ENCODE data around the gene HIGD1A. TPM values are rescaled to one million over a fixed set of nuclear protein-coding genes. Genes with fewer than 3 reads are reported as not detected.

HIGD1A gene
- total RNA-seq, 1 donor from 2014 or later = 35.9 TPM

DNA sequence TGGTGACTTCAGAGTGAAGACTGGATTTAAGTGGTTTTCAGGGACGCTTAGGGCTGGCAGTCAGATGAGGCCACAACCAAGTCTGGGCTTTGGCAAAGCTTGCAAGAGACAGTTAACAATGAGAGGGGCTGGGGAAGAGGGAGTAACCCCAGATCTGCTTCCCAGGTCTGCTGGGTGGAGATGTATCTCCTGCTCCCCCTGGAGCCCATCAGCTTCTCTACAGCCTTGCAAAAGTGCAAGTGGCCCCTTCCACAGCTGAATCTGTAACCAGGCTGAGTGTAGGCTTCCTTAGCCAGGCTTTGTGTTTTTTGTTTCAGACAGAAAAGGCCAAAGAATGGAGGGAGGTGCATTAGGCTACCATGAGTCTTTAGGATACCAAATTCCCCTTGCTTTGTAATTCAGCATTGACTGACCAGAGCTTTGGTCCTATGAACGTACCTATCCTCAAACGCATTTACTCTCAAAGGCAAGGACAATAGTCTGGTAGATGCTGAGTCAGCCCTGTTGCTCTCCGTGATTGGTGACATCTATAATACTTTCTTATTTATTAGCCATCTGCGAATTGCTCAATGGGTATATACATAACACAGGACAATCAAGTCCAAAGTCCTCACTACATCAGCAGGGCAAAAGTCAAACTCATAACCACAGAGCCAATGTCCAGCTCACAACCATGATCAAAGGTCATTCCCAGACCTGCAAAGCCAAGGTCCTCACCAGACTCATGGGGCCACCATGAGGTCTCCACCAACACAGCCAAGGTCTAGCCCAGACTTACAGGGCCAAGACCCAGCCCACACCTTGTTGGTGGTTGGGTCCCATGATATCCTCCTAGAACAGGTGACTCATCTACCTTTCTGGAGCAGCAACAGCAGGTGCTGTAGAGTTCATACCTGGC lies 48.4 kb downstream of the HIGD1A start:
- H3K4me1 Mint-ChIP-seq = no peaks in the 10 kb centered on the region
- ChIA-PET CTCF (interaction anchor here (4.6 kb wide), 1 partner anchor 11 kb away, joined by 16 read pairs; no protein-coding TSS in a partner anchor), POLR2A (no interaction called here)
- ATAC-seq (ENCODE audit: low read depth) (no peak), DNase-seq (no peak)
- peaks cover 6% of the 10 kb centered on the region for H3K27me3 Mint-ChIP-seq
- intact Hi-C loops (cut with micrococcal nuclease) = no loop called here
- H3K4me3 Mint-ChIP-seq = no peak overlapping the region
- no peaks in the 10 kb centered on the region for H3K36me3 Mint-ChIP-seq (ENCODE audit: low read depth)
- no peaks in the 10 kb centered on the region for H3K9me3 Mint-ChIP-seq
- H3K27ac Mint-ChIP-seq = no peak overlapping the region
- TF ChIP-seq, protein P1, sequence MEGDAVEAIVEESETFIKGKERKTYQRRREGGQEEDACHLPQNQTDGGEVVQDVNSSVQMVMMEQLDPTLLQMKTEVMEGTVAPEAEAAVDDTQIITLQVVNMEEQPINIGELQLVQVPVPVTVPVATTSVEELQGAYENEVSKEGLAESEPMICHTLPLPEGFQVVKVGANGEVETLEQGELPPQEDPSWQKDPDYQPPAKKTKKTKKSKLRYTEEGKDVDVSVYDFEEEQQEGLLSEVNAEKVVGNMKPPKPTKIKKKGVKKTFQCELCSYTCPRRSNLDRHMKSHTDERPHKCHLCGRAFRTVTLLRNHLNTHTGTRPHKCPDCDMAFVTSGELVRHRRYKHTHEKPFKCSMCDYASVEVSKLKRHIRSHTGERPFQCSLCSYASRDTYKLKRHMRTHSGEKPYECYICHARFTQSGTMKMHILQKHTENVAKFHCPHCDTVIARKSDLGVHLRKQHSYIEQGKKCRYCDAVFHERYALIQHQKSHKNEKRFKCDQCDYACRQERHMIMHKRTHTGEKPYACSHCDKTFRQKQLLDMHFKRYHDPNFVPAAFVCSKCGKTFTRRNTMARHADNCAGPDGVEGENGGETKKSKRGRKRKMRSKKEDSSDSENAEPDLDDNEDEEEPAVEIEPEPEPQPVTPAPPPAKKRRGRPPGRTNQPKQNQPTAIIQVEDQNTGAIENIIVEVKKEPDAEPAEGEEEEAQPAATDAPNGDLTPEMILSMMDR (IDR thresholded peaks at IDR 0.05) = no peak

DNA sequence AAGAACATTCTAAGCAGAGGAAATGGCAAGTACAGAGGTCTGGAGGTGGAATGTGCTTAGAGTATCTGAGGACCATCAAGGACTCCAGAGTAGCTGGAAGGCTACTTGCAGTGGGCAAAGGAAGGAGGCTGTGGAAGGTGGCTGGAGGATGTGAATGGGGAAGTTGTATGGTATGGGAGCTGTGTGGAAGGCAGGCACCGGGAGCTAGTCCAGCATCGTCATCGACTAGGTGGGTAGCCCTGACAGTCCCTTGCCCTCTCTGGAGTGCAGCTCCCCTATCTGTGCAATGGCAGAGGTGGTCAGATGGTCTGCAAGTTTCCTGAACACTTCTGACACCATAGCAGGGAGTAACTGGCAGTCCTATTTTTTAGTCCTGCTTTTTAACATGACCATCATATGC lies 50.5 kb downstream of the HIGD1A start:
- Mint-ChIP-seq H3K4me1 (no peaks in the 10 kb centered on the region), H3K27me3 (peaks cover 6% of the 10 kb centered on the region), H3K9me3 (no peaks in the 10 kb centered on the region), H3K4me3 (no peak overlapping the region), H3K27ac (no peak overlapping the region), H3K36me3 (ENCODE audit: low read depth) (no peaks in the 10 kb centered on the region)
- no peak for DNase-seq
- intact Hi-C loops (cut with micrococcal nuclease) = no loop called here
- TF ChIP-seq, protein P1 (IDR thresholded peaks at IDR 0.05) = no peak
- CTCF ChIA-PET = interaction anchor here (4.6 kb wide), 1 partner anchor 8 kb away, joined by 16 read pairs; no protein-coding TSS in a partner anchor
- POLR2A ChIA-PET = no interaction called here
- ATAC-seq (ENCODE audit: low read depth) = no peak

DNA sequence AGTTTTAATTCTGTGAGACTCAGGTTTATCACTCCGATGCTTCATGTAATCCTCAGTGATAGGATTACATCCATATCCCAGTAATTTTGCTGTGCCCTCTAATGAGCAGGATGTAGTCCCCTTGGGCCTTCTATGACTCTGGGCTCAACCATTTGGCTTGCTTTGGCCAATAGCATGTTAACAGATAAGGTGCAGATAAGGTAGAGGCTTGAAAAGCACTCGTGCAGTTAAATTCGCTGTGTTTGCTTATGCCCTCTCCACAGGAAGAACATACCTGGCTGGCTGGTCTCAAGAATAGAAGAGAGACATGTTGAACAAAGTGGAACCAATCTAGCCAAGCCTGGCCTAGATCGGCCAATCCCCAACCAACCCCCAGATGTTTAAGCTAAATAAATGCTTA lies 51.3 kb downstream of the HIGD1A start:
- Mint-ChIP-seq H3K27ac (no peak overlapping the region), H3K4me1 (no peaks in the 10 kb centered on the region), H3K4me3 (no peak overlapping the region), H3K27me3 (peaks cover 3% of the 10 kb centered on the region), H3K9me3 (no peaks in the 10 kb centered on the region), H3K36me3 (ENCODE audit: low read depth) (no peaks in the 10 kb centered on the region)
- ATAC-seq (ENCODE audit: low read depth) = no peak
- intact Hi-C loops (cut with micrococcal nuclease) = no loop called here
- ChIA-PET POLR2A (no interaction called here), CTCF (no interaction called here)
- TF ChIP-seq, protein P1 (IDR thresholded peaks at IDR 0.05) = no peak
- DNase-seq = no peak

DNA sequence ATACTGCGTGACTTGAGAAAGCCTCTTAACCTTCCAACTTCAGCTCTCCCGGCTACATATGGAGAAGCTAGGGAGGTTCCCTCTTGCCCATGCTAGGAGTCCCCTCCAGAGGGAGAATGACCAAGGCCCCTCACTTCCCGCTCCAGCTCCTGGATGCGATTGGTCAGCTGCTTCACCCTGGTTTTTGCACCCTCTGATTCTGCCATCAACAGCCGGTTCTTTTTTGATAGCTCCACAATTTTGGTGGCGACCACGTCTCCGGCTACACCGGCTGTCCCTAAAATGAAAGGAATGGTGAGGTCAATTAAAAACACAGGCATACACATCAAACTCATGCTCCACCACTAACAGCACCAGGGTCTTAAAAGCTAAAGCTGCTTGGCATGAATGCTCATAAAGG lies 51.8 kb downstream of the HIGD1A start:
- no peak overlapping the region for H3K27ac Mint-ChIP-seq
- H3K36me3 Mint-ChIP-seq (ENCODE audit: low read depth) = no peaks in the 10 kb centered on the region
- intact Hi-C loops (cut with micrococcal nuclease) = no loop called here
- ATAC-seq (ENCODE audit: low read depth) (no peak), DNase-seq (no peak)
- ChIA-PET CTCF (no interaction called here), POLR2A (no interaction called here)
- TF ChIP-seq, protein P1 (IDR thresholded peaks at IDR 0.05) = no peak
- H3K9me3 Mint-ChIP-seq = no peaks in the 10 kb centered on the region
- H3K4me3 Mint-ChIP-seq = no peak overlapping the region
- peaks cover 3% of the 10 kb centered on the region for H3K4me1 Mint-ChIP-seq
- peaks cover 1% of the 10 kb centered on the region for H3K27me3 Mint-ChIP-seq

DNA sequence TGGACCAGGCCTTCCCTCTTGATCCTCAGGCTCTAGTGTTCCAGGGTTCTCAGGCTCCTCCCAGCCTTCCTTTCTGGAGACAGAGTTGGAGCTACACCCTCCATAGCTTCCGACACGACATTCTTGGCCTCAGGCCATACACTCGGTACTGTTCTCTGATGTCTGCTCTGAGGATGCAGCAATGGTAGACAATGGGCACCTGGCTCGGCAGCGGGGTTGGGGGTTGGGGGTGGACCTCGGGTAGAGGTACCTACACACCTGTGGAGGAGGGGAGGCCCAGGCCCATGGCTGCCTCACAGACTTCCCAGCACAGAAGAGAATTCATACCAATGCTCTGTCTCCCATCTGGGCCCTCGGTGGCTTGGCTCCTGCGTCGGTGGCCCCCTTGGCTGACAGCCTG lies 52.7 kb downstream of the HIGD1A start:
- no peaks in the 10 kb centered on the region for H3K36me3 Mint-ChIP-seq (ENCODE audit: low read depth)
- peaks cover 5% of the 10 kb centered on the region for H3K4me1 Mint-ChIP-seq
- H3K27me3 Mint-ChIP-seq = peaks cover 1% of the 10 kb centered on the region
- no peak overlapping the region for H3K4me3 Mint-ChIP-seq
- ATAC-seq (ENCODE audit: low read depth) (no peak), DNase-seq (no peak)
- H3K27ac Mint-ChIP-seq = no peak overlapping the region
- TF ChIP-seq, protein P1 (IDR thresholded peaks at IDR 0.05) = no peak
- H3K9me3 Mint-ChIP-seq = no peaks in the 10 kb centered on the region
- ChIA-PET POLR2A (no interaction called here), CTCF (no interaction called here)
- intact Hi-C loops (cut with micrococcal nuclease) = no loop called here
